Vagina (tissue), 2 donors: ENCODE measurements around the gene N4BP2. TPM values are rescaled to one million over a fixed set of nuclear protein-coding genes. Genes with fewer than 3 reads are reported as not detected.
"Not testable (repeated sequence)": the region's sequence is repeated elsewhere in the genome, so short reads cannot be mapped to it uniquely, and the experiment has no call there.

ENCODE experiments used
- DNase-seq, 2 donors: peaks; one replicate each; pipeline ENCODE4 v3.0.0-alpha.2; 2017; ENCODE audit errors: extremely low spot score in 2 of 2
- H3K27ac ChIP-seq: fragments of 200-600 bp; sonication (generic); one replicate; pipeline ENCODE4 v1.5.1; 2019
- H3K27me3 ChIP-seq: fragments of 200-600 bp; sonication (generic); one replicate; pipeline ENCODE4 v1.5.1; 2019
- H3K36me3 ChIP-seq, 2 donors: fragments of 200-600 bp; sonication (generic); one replicate each; pipeline ENCODE4 v1.5.1; 2017 to 2019
- H3K4me1 ChIP-seq: fragments of 200-600 bp; sonication (generic); one replicate; pipeline ENCODE4 v1.5.1; 2019
- H3K4me3 ChIP-seq, 2 donors: fragments of 200-600 bp; sonication (generic); 1 replicate in 1 of 2; 2 replicates in 1 of 2; pipeline ENCODE4 v1.5.1; 2016 to 2019
- H3K9me3 ChIP-seq: fragments of 200-600 bp; sonication (generic); one replicate; pipeline ENCODE4 v1.5.1; 2019
- POLR2A ChIP-seq, 2 donors: fragments of 450-650 bp; IDR thresholded peaks; one replicate each; pipeline ENCODE4 v1.6.1; 2017; ENCODE audit warnings: antibody characterized with exemption in 2 of 2, mild to moderate bottlenecking in 2 of 2, moderate library complexity in 2 of 2
- POLR2AphosphoS5 ChIP-seq, 2 donors: sonication (generic); formaldehyde crosslinking; IDR thresholded peaks; one replicate each; pipeline ENCODE4 v1.9.0; 2017; ENCODE audit warnings: antibody characterized with exemption in 2 of 2, mild to moderate bottlenecking in 2 of 2, low read depth in 1 of 2; ENCODE audit not compliant: insufficient read depth in 1 of 2
- intact Hi-C: fragments of 100-400 bp; cut with DNase I; formaldehyde crosslinking; loops from one replicate; pipeline ENCODE4 v1.15.1; 2023
- total RNA-seq: library from RNA; depleted of rRNA; stranded (reverse); fragments of >200 nt; gene quantifications from one replicate; pipeline ENCODE4 v1.2.3, GENCODE V29; 2016
- TF ChIP-seq, protein P1 (sequence below), 3 experiments: fragments of 450-650 bp in 2 of 3; fragments of 200-600 bp in 1 of 3; sonication (generic) in 1 of 3; IDR thresholded peaks; one replicate each; pipeline ENCODE4 v1.5.1; 2017 to 2019; ENCODE audit warnings: antibody characterized with exemption in 3 of 3, mild to moderate bottlenecking in 2 of 3, moderate library complexity in 2 of 3

N4BP2 gene
- total RNA-seq, 1 donor from 2014 or later: 7.4 TPM

GRCh38 chr4:40140196-40140595 lies 83.5 kb downstream of the N4BP2 start:
- H3K4me1 ChIP-seq: no peaks in the 10 kb centered on the region
- intact Hi-C loops: loop anchor here (10.0 kb wide), 1 partner anchor 155 kb away; no protein-coding TSS in a partner anchor
- peaks cover 0 to 6% of the 10 kb centered on the region in 2 donors for H3K36me3 ChIP-seq
- H3K9me3 ChIP-seq: no peaks in the 10 kb centered on the region
- H3K4me3 ChIP-seq: no peak overlapping the region
- H3K27ac ChIP-seq: no peak overlapping the region
- no peak for DNase-seq
- H3K27me3 ChIP-seq: no peaks in the 10 kb centered on the region
- TF ChIP-seq, protein P1, sequence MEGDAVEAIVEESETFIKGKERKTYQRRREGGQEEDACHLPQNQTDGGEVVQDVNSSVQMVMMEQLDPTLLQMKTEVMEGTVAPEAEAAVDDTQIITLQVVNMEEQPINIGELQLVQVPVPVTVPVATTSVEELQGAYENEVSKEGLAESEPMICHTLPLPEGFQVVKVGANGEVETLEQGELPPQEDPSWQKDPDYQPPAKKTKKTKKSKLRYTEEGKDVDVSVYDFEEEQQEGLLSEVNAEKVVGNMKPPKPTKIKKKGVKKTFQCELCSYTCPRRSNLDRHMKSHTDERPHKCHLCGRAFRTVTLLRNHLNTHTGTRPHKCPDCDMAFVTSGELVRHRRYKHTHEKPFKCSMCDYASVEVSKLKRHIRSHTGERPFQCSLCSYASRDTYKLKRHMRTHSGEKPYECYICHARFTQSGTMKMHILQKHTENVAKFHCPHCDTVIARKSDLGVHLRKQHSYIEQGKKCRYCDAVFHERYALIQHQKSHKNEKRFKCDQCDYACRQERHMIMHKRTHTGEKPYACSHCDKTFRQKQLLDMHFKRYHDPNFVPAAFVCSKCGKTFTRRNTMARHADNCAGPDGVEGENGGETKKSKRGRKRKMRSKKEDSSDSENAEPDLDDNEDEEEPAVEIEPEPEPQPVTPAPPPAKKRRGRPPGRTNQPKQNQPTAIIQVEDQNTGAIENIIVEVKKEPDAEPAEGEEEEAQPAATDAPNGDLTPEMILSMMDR (IDR thresholded peaks at IDR 0.05): no peak
- TF ChIP-seq POLR2AphosphoS5 (IDR thresholded peaks at IDR 0.05; ENCODE audit: insufficient read depth in 1 of 2, low read depth in 1 of 2): no peak
- TF ChIP-seq POLR2A (IDR thresholded peaks at IDR 0.05): no peak

GRCh38 chr4:40140597-40140996 lies 83.9 kb downstream of the N4BP2 start:
- not testable (repeated sequence) for H3K36me3 ChIP-seq, DNase-seq, H3K27me3 ChIP-seq, H3K4me3 ChIP-seq, H3K9me3 ChIP-seq, H3K27ac ChIP-seq, H3K4me1 ChIP-seq
- intact Hi-C loops: loop anchor here (10.0 kb wide), 1 partner anchor 154 kb away; no protein-coding TSS in a partner anchor

- intact Hi-C loops: loop anchor here (10.0 kb wide), 1 partner anchor 151 kb away; no protein-coding TSS in a partner anchor
- no peak for TF ChIP-seq POLR2AphosphoS5 (IDR thresholded peaks at IDR 0.05; ENCODE audit: insufficient read depth in 1 of 2, low read depth in 1 of 2)
- TF ChIP-seq, protein P1 (IDR thresholded peaks at IDR 0.05): no peak
- Histone ChIP-seq H3K27me3 (no peaks in the 10 kb centered on the region), H3K9me3 (no peaks in the 10 kb centered on the region), H3K4me3 (no peak overlapping the region), H3K27ac (no peak overlapping the region), H3K36me3 (peaks cover 0 to 6% of the 10 kb centered on the region in 2 donors), H3K4me1 (no peaks in the 10 kb centered on the region)
- no peak for DNase-seq
Measured at GRCh38 chr4:40143926-40144508, 87.4 kb downstream of the N4BP2 start.

DNA sequence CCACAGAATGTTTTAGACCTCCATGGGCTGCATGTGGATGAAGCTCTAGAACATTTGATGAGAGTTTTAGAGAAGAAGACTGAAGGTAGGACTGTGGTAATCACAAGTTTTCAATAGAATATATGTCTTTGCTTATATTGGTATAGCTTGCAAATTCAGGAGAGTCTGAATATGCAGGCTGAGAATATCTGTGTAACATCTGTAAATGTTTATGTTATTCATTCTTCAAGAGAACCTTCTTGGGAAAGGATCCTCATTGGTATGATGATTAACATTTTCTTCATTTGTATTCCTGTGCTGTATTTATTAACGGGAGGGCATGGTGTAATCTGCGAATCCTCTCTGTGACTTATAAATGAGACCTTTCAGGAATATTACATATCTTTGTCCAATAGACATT lies 88.1 kb downstream of the N4BP2 start:
- Histone ChIP-seq H3K9me3 (no peaks in the 10 kb centered on the region), H3K4me1 (no peaks in the 10 kb centered on the region), H3K36me3 (peaks cover 0 to 6% of the 10 kb centered on the region in 2 donors), H3K4me3 (no peak overlapping the region), H3K27ac (no peak overlapping the region), H3K27me3 (no peaks in the 10 kb centered on the region)
- TF ChIP-seq POLR2AphosphoS5 (IDR thresholded peaks at IDR 0.05; ENCODE audit: insufficient read depth in 1 of 2, low read depth in 1 of 2): no peak
- TF ChIP-seq POLR2A (IDR thresholded peaks at IDR 0.05): no peak
- TF ChIP-seq, protein P1 (IDR thresholded peaks at IDR 0.05): no peak
- no peak for DNase-seq
- intact Hi-C loops: loop anchor here (10.0 kb wide), 1 partner anchor 150 kb away; no protein-coding TSS in a partner anchor

- intact Hi-C loops: loop anchor here (10.0 kb wide), 1 partner anchor 147 kb away; no protein-coding TSS in a partner anchor
Measured at GRCh38 chr4:40147490-40147889, 90.8 kb downstream of the N4BP2 start.

DNA sequence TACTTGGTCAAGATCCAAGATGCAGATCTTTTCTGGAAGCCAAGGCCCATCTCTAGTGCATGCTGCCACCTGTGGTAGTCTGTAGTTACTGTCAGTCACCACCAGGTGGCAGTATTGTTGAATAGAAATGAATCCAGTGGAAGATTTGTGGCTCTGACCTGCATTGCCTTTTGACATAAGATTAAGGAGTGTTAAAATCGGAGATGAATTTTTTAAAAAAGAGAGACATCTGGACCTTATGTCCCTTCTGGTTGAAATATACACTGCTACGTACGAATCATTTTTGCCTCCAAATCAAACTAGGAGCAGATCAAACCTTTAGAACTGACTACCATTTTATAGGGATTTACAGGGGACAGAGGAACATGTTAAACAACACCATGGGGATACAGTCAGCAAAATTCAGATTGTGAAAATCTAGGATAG lies 93.3 kb downstream of the N4BP2 start:
- H3K9me3 ChIP-seq: no peaks in the 10 kb centered on the region
- DNase-seq: no peak

More at GRCh38 chr4:40147490-40147889, 90.8 kb downstream of the N4BP2 start:
- not testable (repeated sequence) for H3K9me3 ChIP-seq, H3K4me1 ChIP-seq, H3K27ac ChIP-seq, H3K36me3 ChIP-seq, H3K4me3 ChIP-seq, H3K27me3 ChIP-seq, DNase-seq

More for the DNA sequence above, 93.3 kb downstream of the N4BP2 start:
- no peaks in the 10 kb centered on the region for H3K4me1 ChIP-seq
- no peak overlapping the region for H3K27ac ChIP-seq
- no peaks in the 10 kb centered on the region for H3K36me3 ChIP-seq
- no peaks in the 10 kb centered on the region for H3K27me3 ChIP-seq
- TF ChIP-seq POLR2A (IDR thresholded peaks at IDR 0.05) (no peak), POLR2AphosphoS5 (IDR thresholded peaks at IDR 0.05; ENCODE audit: insufficient read depth in 1 of 2, low read depth in 1 of 2) (peak in 1 of 2 donors; percentile 34)
- TF ChIP-seq, protein P1 (IDR thresholded peaks at IDR 0.05): peak; percentile 79 to 83 (median 79)
- no peak overlapping the region for H3K4me3 ChIP-seq
- intact Hi-C loops: loop anchor here (10.0 kb wide), 1 partner anchor 145 kb away; no protein-coding TSS in a partner anchor
